Trophoblast cell (in vitro differentiated cells and primary cell): ENCODE data around the gene TMEM132E.

ENCODE experiments used
- DNase-seq, 2 donors: peaks; one replicate each; pipeline ENCODE4 v3.0.0-alpha.2; 2016
- H2AFZ ChIP-seq: 2 replicates; pipeline ENCODE4 v1.6.1; 2013; ENCODE audit warnings: low read length, moderate library complexity, mild to moderate bottlenecking; ENCODE audit not compliant: insufficient read depth, poor library complexity
- H2AK5ac ChIP-seq: 2 replicates; pipeline ENCODE4 v1.6.1; 2013; ENCODE audit warnings: mild to moderate bottlenecking, low read length
- H2BK120ac ChIP-seq: 2 replicates; pipeline ENCODE4 v1.6.1; 2013; ENCODE audit warnings: low read length, mild to moderate bottlenecking, moderate library complexity; ENCODE audit not compliant: insufficient read depth, poor library complexity
- H2BK12ac ChIP-seq: 2 replicates; pipeline ENCODE4 v1.6.1; 2013; ENCODE audit warnings: mild to moderate bottlenecking, low read length, moderate library complexity
- H2BK5ac ChIP-seq: 2 replicates; pipeline ENCODE4 v1.6.1; 2013; ENCODE audit warnings: low read length, low read depth, moderate library complexity, mild to moderate bottlenecking; ENCODE audit not compliant: poor library complexity
- H3K14ac ChIP-seq: 2 replicates; pipeline ENCODE4 v1.6.1; 2013; ENCODE audit warnings: mild to moderate bottlenecking, low read length
- H3K18ac ChIP-seq: 2 replicates; pipeline ENCODE4 v1.6.1; 2013; ENCODE audit warnings: mild to moderate bottlenecking, low read length
- H3K23ac ChIP-seq: 2 replicates; pipeline ENCODE4 v1.6.1; 2013; ENCODE audit warnings: low read length
- H3K27ac ChIP-seq: 2 replicates; pipeline ENCODE4 v1.5.1; 2013; ENCODE audit warnings: low read depth, mild to moderate bottlenecking, inconsistent platforms, low read length, moderate library complexity
- H3K27me3 ChIP-seq: 2 replicates; pipeline ENCODE4 v1.6.1; 2013; ENCODE audit warnings: inconsistent platforms, mild to moderate bottlenecking, low read length, moderate library complexity; ENCODE audit not compliant: insufficient read depth
- H3K36me3 ChIP-seq, 2 experiments: 1 replicate in 1 of 2; 2 replicates in 1 of 2; pipeline ENCODE4 v1.6.1; 2013; ENCODE audit warnings: low read length in 2 of 2, mild to moderate bottlenecking in 2 of 2, moderate library complexity in 1 of 2; ENCODE audit not compliant: insufficient read depth in 2 of 2, control insufficient read depth in 1 of 2
- H3K4ac ChIP-seq: 2 replicates; pipeline ENCODE4 v1.6.1; 2013; ENCODE audit warnings: low read depth, mild to moderate bottlenecking, low read length, moderate library complexity
- H3K4me1 ChIP-seq, 2 experiments: 1 replicate in 1 of 2; 2 replicates in 1 of 2; pipeline ENCODE4 v1.6.1; 2013; ENCODE audit warnings: low read length in 2 of 2, mild to moderate bottlenecking in 2 of 2, moderate library complexity in 1 of 2; ENCODE audit not compliant: insufficient read depth in 2 of 2, control insufficient read depth in 1 of 2
- H3K4me2 ChIP-seq: 2 replicates; pipeline ENCODE4 v1.6.1; 2013; ENCODE audit warnings: inconsistent platforms, mild to moderate bottlenecking, low read length, moderate library complexity
- H3K4me3 ChIP-seq: 2 replicates; pipeline ENCODE4 v1.5.1; 2013; ENCODE audit warnings: mild to moderate bottlenecking, low read depth, low read length, inconsistent platforms
- H3K79me1 ChIP-seq: one replicate; pipeline ENCODE4 v1.6.1; 2013; ENCODE audit warnings: low read length
- H3K79me2 ChIP-seq: 2 replicates; pipeline ENCODE4 v1.6.1; 2013; ENCODE audit warnings: low read length, mild to moderate bottlenecking; ENCODE audit not compliant: control insufficient read depth, insufficient read depth, poor library complexity
- H3K9ac ChIP-seq: 2 replicates; pipeline ENCODE4 v1.6.1; 2013; ENCODE audit warnings: mild to moderate bottlenecking, low read length
- H3K9me3 ChIP-seq: 2 replicates; pipeline ENCODE4 v1.6.1; 2013; ENCODE audit warnings: low read depth, mild to moderate bottlenecking, control low read depth, inconsistent platforms, low read length; ENCODE audit not compliant: insufficient read depth
- H4K12ac ChIP-seq: 2 replicates; pipeline ENCODE4 v1.6.1; 2013; ENCODE audit warnings: low read depth, mild to moderate bottlenecking, low read length, moderate library complexity
- H4K8ac ChIP-seq: 2 replicates; pipeline ENCODE4 v1.6.1; 2013; ENCODE audit warnings: low read depth, mild to moderate bottlenecking, low read length, moderate library complexity
- H4K91ac ChIP-seq: one replicate; pipeline ENCODE4 v1.6.1; 2013; ENCODE audit warnings: low read depth, mild to moderate bottlenecking, low read length, moderate library complexity
- WGBS: extraction: QIAGEN DNeasy Blood & Tissue Kit; methylation state at CpG from one replicate; pipeline ENCODE4 v1.1.7; 2013; ENCODE audit warnings: missing lambda C conversion rate; ENCODE audit not compliant: insufficient read length, insufficient coverage; ENCODE audit errors: extremely low coverage; 5-methylcytosine and 5-hydroxymethylcytosine counted together

Gene TMEM132E

DNA sequence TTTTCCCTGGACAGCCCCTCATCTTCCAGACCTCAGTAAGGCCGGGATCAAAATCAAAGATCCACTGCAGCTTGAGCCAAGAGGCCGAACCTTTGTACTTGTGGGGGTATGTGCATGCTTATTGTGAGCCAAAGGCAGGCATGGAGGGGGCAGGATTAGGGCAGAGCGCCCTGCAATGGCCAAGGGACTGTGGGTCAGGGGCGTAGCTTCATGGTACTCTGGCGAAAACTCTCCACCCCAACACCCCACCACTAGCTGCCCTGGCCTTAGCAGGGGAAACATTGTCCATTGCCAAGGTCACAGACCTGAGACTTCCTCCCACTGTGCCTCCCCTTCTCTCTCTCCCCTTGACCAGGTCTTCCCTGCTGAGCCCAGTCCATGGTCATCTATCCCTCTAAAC lies 90.1 kb downstream of the TMEM132E start:
- H3K36me3 ChIP-seq, result no peaks in the 10 kb centered on the region
- no peak overlapping the region for H3K18ac ChIP-seq
- H4K8ac ChIP-seq, result no peak overlapping the region
- H2AFZ ChIP-seq, result no peak overlapping the region
- H3K9me3 ChIP-seq, result peaks cover 2% of the 10 kb centered on the region
- H2AK5ac ChIP-seq, result no peak overlapping the region
- no peak overlapping the region for H2BK5ac ChIP-seq
- H4K12ac ChIP-seq, result no peak overlapping the region
- no peak overlapping the region for H3K4me3 ChIP-seq
- no peak overlapping the region for H3K4me2 ChIP-seq
- H3K14ac ChIP-seq, result no peak overlapping the region
- H4K91ac ChIP-seq, result no peak overlapping the region
- H3K23ac ChIP-seq, result no peak overlapping the region
- no peak overlapping the region for H3K27ac ChIP-seq
- H3K9ac ChIP-seq, result no peak overlapping the region
- H2BK120ac ChIP-seq, result no peak overlapping the region
- H3K27me3 ChIP-seq, result no peaks in the 10 kb centered on the region
- H3K79me1 ChIP-seq, result no peaks in the 10 kb centered on the region
- no CpG with 5 or more reads among the region's 5 CpGs for WGBS
- H2BK12ac ChIP-seq, result no peak overlapping the region
- H3K79me2 ChIP-seq, result no peaks in the 10 kb centered on the region
- no peak overlapping the region for H3K4ac ChIP-seq
- no peak for DNase-seq
- H3K4me1 ChIP-seq, result peaks cover 7% of the 10 kb centered on the region in 2 experiments

DNA sequence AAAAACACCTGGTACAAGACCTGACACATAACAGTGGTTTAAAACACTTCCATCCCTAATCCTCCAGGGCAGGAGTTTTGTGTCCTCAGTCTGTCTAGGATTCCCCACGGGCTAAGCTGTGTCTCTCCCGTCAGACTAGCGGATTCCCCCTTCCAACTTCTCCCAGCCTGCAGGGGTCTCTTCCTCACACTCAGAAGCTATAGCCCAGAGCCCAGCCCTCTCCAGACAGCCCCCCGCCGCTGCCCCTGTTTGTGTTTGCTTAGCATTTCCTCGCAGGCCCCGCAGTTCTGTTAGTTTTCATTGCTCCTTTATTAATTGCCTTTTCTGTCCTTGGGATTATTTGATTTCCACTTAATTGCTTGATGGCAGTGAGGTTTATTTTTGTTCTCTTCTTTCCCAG lies 91.2 kb downstream of the TMEM132E start:
- no peak overlapping the region for H2BK5ac ChIP-seq
- no peak overlapping the region for H3K23ac ChIP-seq
- H3K27ac ChIP-seq, result no peak overlapping the region
- no peak for DNase-seq
- H4K8ac ChIP-seq, result no peak overlapping the region
- H2AFZ ChIP-seq, result no peak overlapping the region
- no CpG with 5 or more reads among the region's 7 CpGs for WGBS
- H3K9ac ChIP-seq, result no peak overlapping the region
- no peak overlapping the region for H3K4me3 ChIP-seq
- no peak overlapping the region for H2BK12ac ChIP-seq
- no peak overlapping the region for H3K4me2 ChIP-seq
- H3K14ac ChIP-seq, result no peak overlapping the region
- H3K79me1 ChIP-seq, result no peaks in the 10 kb centered on the region
- no peak overlapping the region for H4K12ac ChIP-seq
- H3K18ac ChIP-seq, result no peak overlapping the region
- no peak overlapping the region for H2AK5ac ChIP-seq
- H2BK120ac ChIP-seq, result no peak overlapping the region
- H3K4ac ChIP-seq, result no peak overlapping the region
- H3K27me3 ChIP-seq, result no peaks in the 10 kb centered on the region
- H4K91ac ChIP-seq, result no peak overlapping the region
- H3K9me3 ChIP-seq, result no peaks in the 10 kb centered on the region
- H3K79me2 ChIP-seq, result no peaks in the 10 kb centered on the region
- no peaks in the 10 kb centered on the region for H3K36me3 ChIP-seq
- peaks cover 1 to 3% of the 10 kb centered on the region in 2 experiments for H3K4me1 ChIP-seq

DNA sequence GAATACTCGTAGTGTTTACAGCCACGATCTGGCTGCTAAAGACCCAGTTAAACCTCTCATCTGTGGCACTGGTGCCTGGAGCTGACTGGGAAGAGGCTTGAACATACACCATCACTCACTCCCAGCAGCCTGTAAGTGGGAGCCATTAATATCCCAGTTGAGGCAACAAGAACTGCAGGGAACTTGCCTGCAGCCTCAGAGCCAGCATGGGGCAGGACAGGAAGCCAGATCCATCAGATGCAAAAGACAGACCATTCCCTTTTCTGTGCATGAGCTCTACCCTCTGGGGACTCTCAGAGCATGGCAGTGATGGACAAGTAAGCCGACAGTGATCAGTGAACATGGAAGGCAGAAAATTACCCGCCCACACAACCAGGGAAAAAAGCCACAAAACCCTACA lies 91.8 kb downstream of the TMEM132E start:
- H3K4me3 ChIP-seq, result no peak overlapping the region
- no peak overlapping the region for H2BK5ac ChIP-seq
- no peak overlapping the region for H3K4me2 ChIP-seq
- no peak overlapping the region for H3K14ac ChIP-seq
- H2BK120ac ChIP-seq, result no peak overlapping the region
- H2AK5ac ChIP-seq, result no peak overlapping the region
- no peak overlapping the region for H3K23ac ChIP-seq
- no peak overlapping the region for H3K27ac ChIP-seq
- WGBS, result no CpG with 5 or more reads among the region's 4 CpGs
- H3K9me3 ChIP-seq, result no peaks in the 10 kb centered on the region
- H3K18ac ChIP-seq, result no peak overlapping the region
- no peaks in the 10 kb centered on the region for H3K79me1 ChIP-seq
- peaks cover 0 to 4% of the 10 kb centered on the region in 2 experiments for H3K4me1 ChIP-seq
- no peak overlapping the region for H3K9ac ChIP-seq
- H2BK12ac ChIP-seq, result no peak overlapping the region
- H3K36me3 ChIP-seq, result no peaks in the 10 kb centered on the region
- no peaks in the 10 kb centered on the region for H3K27me3 ChIP-seq
- no peak overlapping the region for H3K4ac ChIP-seq
- no peak for DNase-seq
- H4K12ac ChIP-seq, result no peak overlapping the region
- H4K8ac ChIP-seq, result no peak overlapping the region
- no peak overlapping the region for H2AFZ ChIP-seq
- H4K91ac ChIP-seq, result no peak overlapping the region
- H3K79me2 ChIP-seq, result no peaks in the 10 kb centered on the region

DNA sequence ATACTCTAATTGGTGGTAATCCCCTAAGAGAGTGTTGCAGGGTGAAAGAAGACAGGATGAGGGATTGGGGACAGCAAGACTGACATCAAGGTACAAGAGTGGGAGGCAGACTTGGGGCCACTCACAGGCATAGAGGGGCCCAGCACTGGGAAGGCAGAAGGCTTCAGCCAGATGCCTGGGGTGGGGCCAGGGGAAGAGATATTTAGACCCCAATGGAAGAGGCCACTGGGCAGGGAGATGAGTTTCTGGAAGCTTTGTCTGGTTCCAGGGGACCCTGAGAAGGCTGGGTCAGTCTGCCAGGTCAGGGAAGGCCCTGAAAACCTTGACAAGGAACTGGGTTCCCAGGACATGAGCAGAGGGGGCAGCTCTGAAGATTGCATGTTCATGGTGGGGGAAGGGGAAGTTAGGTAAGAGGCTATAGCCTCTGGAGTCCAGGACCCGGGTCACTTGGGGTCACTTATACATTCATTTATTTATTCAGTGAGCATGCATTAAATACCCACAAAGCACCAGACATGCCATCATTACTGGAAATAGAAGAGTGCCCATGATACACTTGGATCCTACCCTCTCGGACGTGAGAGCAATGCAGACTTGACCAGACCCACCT lies 92.9 kb downstream of the TMEM132E start:
- no peaks in the 10 kb centered on the region for H3K9me3 ChIP-seq
- no peak overlapping the region for H3K9ac ChIP-seq
- H4K12ac ChIP-seq, result no peak overlapping the region
- no peak overlapping the region for H2BK120ac ChIP-seq
- H3K4me3 ChIP-seq, result no peak overlapping the region
- no peak overlapping the region for H2AFZ ChIP-seq
- H4K8ac ChIP-seq, result no peak overlapping the region
- H3K4me2 ChIP-seq, result no peak overlapping the region
- H3K36me3 ChIP-seq, result no peaks in the 10 kb centered on the region
- DNase-seq, result no peak
- WGBS, result no CpG with 5 or more reads among the region's 3 CpGs
- peaks cover 0 to 4% of the 10 kb centered on the region in 2 experiments for H3K4me1 ChIP-seq
- no peaks in the 10 kb centered on the region for H3K79me2 ChIP-seq
- no peak overlapping the region for H3K4ac ChIP-seq
- H3K27me3 ChIP-seq, result no peaks in the 10 kb centered on the region
- H3K14ac ChIP-seq, result no peak overlapping the region
- H2AK5ac ChIP-seq, result no peak overlapping the region
- no peak overlapping the region for H3K23ac ChIP-seq
- H4K91ac ChIP-seq, result no peak overlapping the region
- H2BK5ac ChIP-seq, result no peak overlapping the region
- no peak overlapping the region for H2BK12ac ChIP-seq
- H3K79me1 ChIP-seq, result no peaks in the 10 kb centered on the region
- no peak overlapping the region for H3K18ac ChIP-seq
- H3K27ac ChIP-seq, result no peak overlapping the region
